ENCODE results near the gene NRDE2. TPM values are rescaled to one million over a fixed set of nuclear protein-coding genes. Genes with fewer than 3 reads are reported as not detected.

Gene NRDE2
- polyA plus RNA-seq, 1 experiment: 8.8 TPM

- H3K36me3 ChIP-seq (ENCODE audit: control insufficient read depth, insufficient read depth, low read length): peaks cover 3% of the 10 kb centered on the region
- CTCF ChIA-PET: interaction anchor here (0.6 to 4.1 kb wide), 7 partner anchors 12 to 460 kb away, joined by 3 to 33 read pairs (median 5); partner anchors contain the start of gene CALM1
- DNase-seq (ENCODE audit: low read depth): no peak
These were observed 31.1 kb downstream of the NRDE2 start for GRCh38 chr14:90300611-90301047.

GRCh38 chr14:90299408-90299807 is 32.3 kb downstream of the NRDE2 start:
- ChIA-PET POLR2A (no interaction called here), CTCF (interaction anchor here (1.7 kb wide), 1 partner anchor 10 kb away, joined by 4 read pairs; no protein-coding TSS in a partner anchor)
- no peak for TF ChIP-seq CTCF (IDR thresholded peaks at IDR 0.05; ENCODE audit: insufficient read depth, low read depth, low read length)
- DNase-seq (ENCODE audit: low read depth): no peak
- H3K27me3 ChIP-seq (ENCODE audit: control insufficient read depth, insufficient read depth, low read length): no peaks in the 10 kb centered on the region
- H3K36me3 ChIP-seq (ENCODE audit: control insufficient read depth, insufficient read depth, low read length): peaks cover 3% of the 10 kb centered on the region
- no peak overlapping the region for H3K4me3 ChIP-seq (ENCODE audit: low read depth, low read length)

More at GRCh38 chr14:90300611-90301047, 31.1 kb downstream of the NRDE2 start:
- POLR2A ChIA-PET: no interaction called here
- H3K27me3 ChIP-seq (ENCODE audit: control insufficient read depth, insufficient read depth, low read length): no peaks in the 10 kb centered on the region
- H3K4me3 ChIP-seq (ENCODE audit: low read depth, low read length): no peak overlapping the region
- TF ChIP-seq CTCF (IDR thresholded peaks at IDR 0.05; ENCODE audit: insufficient read depth, low read depth, low read length): no peak

- peaks cover 1% of the 10 kb centered on the region for H3K36me3 ChIP-seq (ENCODE audit: control insufficient read depth, insufficient read depth, low read length)
- ChIA-PET CTCF (interaction anchor here (0.8 to 1.1 kb wide), 2 partner anchors 398 to 399 kb away, joined by 4 read pairs; no protein-coding TSS in a partner anchor), POLR2A (no interaction called here)
- H3K27me3 ChIP-seq (ENCODE audit: control insufficient read depth, insufficient read depth, low read length): no peaks in the 10 kb centered on the region
- TF ChIP-seq CTCF (IDR thresholded peaks at IDR 0.05; ENCODE audit: insufficient read depth, low read depth, low read length): no peak
- no peak for DNase-seq (ENCODE audit: low read depth)
- no peak overlapping the region for H3K4me3 ChIP-seq (ENCODE audit: low read depth, low read length)
These were observed 33.7 kb downstream of the NRDE2 start for GRCh38 chr14:90297876-90298629.

GRCh38 chr14:90296641-90297040 is 35.1 kb downstream of the NRDE2 start:
- TF ChIP-seq CTCF (IDR thresholded peaks at IDR 0.05; ENCODE audit: insufficient read depth, low read depth, low read length): no peak
- CTCF ChIA-PET: interaction anchor here (0.8 kb wide), 1 partner anchor 103 kb away, joined by 3 read pairs; no protein-coding TSS in a partner anchor
- H3K27me3 ChIP-seq (ENCODE audit: control insufficient read depth, insufficient read depth, low read length): no peaks in the 10 kb centered on the region
- no peak overlapping the region for H3K4me3 ChIP-seq (ENCODE audit: low read depth, low read length)
- peaks cover 3% of the 10 kb centered on the region for H3K36me3 ChIP-seq (ENCODE audit: control insufficient read depth, insufficient read depth, low read length)
- DNase-seq (ENCODE audit: low read depth): no peak
- POLR2A ChIA-PET: no interaction called here

- peaks cover 4% of the 10 kb centered on the region for H3K36me3 ChIP-seq (ENCODE audit: control insufficient read depth, insufficient read depth, low read length)
- H3K4me3 ChIP-seq (ENCODE audit: low read depth, low read length): no peak overlapping the region
- CTCF ChIA-PET: interaction anchor here (0.8 kb wide), 1 partner anchor 104 kb away, joined by 3 read pairs; no protein-coding TSS in a partner anchor
- no peak for DNase-seq (ENCODE audit: low read depth)
- no peaks in the 10 kb centered on the region for H3K27me3 ChIP-seq (ENCODE audit: control insufficient read depth, insufficient read depth, low read length)
- POLR2A ChIA-PET: no interaction called here
- no peak for TF ChIP-seq CTCF (IDR thresholded peaks at IDR 0.05; ENCODE audit: insufficient read depth, low read depth, low read length)
These were observed 35.7 kb downstream of the NRDE2 start for GRCh38 chr14:90295870-90296516.

Measured in BJ (cell line).